ENCODE data around the gene GATA2. TPM values are rescaled to one million over a fixed set of nuclear protein-coding genes. Genes with fewer than 3 reads are reported as not detected.

The GATA2 gene
- total RNA-seq, 1 experiment from 2014 or later = 74.6 TPM

GRCh38 chr3:128484404-128485281 is 8.4 kb downstream of the GATA2 start:
- TF ChIP-seq POLR2AphosphoS5 (IDR thresholded peaks at IDR 0.05; ENCODE audit: low read depth, low read length) = no peak
- no peak for TF ChIP-seq CTCF (IDR thresholded peaks at IDR 0.05)
- H3K36me3 ChIP-seq (ENCODE audit: control insufficient read depth, insufficient read depth, low read length) = peaks cover 10% of the 10 kb centered on the region
- ATAC-seq (no peak), DNase-seq (ENCODE audit: low read depth, low spot score) (no peak)
- CTCF ChIA-PET = no interaction called here
- in situ Hi-C loops (cut with HindIII; ENCODE audit: low pct_unique_long_range_greater_than_20kb, low sequenced_read_pairs) (no loop called here), intact Hi-C loops (cut with micrococcal nuclease; ENCODE audit: unreplicated experiment) (no loop called here)
- H3K4me3 ChIP-seq (ENCODE audit: low read depth in 2 of 2, low read length in 2 of 2) = peak overlapping the region; percentile 12 to 92; a peak in 3 of 4 replicates
- TSS peak; percentile 52 for BruUV-seq (replicated peaks)
- peaks cover 40% of the 10 kb centered on the region for H3K4me1 ChIP-seq (ENCODE audit: control insufficient read depth, insufficient read depth, low read length)
- POLR2A ChIA-PET = interaction anchor here (0.7 kb wide), 2 partner anchors 106 to 252 kb away, joined by 4 read pairs; no protein-coding TSS in a partner anchor
- no peaks in the 10 kb centered on the region for H3K9me3 ChIP-seq (ENCODE audit: control insufficient read depth, insufficient read depth, low read depth, low read length)
- peak overlapping the region; percentile 58 for H3K27ac ChIP-seq (ENCODE audit: low read length)
- H3K27me3 ChIP-seq (ENCODE audit: control insufficient read depth, insufficient read depth, low read length) = no peaks in the 10 kb centered on the region

- H3K4me3 ChIP-seq (ENCODE audit: low read depth in 2 of 2, low read length in 2 of 2) = peak overlapping the region in 1 of 2 experiments; percentile 92; a peak in 2 of 4 replicates
- intact Hi-C loops (cut with micrococcal nuclease; ENCODE audit: unreplicated experiment) (no loop called here), in situ Hi-C loops (cut with HindIII; ENCODE audit: low pct_unique_long_range_greater_than_20kb, low sequenced_read_pairs) (no loop called here)
- DNase-seq (ENCODE audit: low read depth, low spot score) = no peak
- no peak for ATAC-seq
- H3K4me1 ChIP-seq (ENCODE audit: control insufficient read depth, insufficient read depth, low read length) = peaks cover 40% of the 10 kb centered on the region
- CTCF ChIA-PET = no interaction called here
- H3K27me3 ChIP-seq (ENCODE audit: control insufficient read depth, insufficient read depth, low read length) = no peaks in the 10 kb centered on the region
- peaks cover 10% of the 10 kb centered on the region for H3K36me3 ChIP-seq (ENCODE audit: control insufficient read depth, insufficient read depth, low read length)
- POLR2A ChIA-PET = interaction anchor here (0.7 kb wide), 2 partner anchors 105 to 251 kb away, joined by 4 read pairs; no protein-coding TSS in a partner anchor
- no TSS peak for BruUV-seq (replicated peaks)
- no peak for TF ChIP-seq POLR2AphosphoS5 (IDR thresholded peaks at IDR 0.05; ENCODE audit: low read depth, low read length)
- no peak for TF ChIP-seq CTCF (IDR thresholded peaks at IDR 0.05)
- peak overlapping the region; percentile 58 for H3K27ac ChIP-seq (ENCODE audit: low read length)
- H3K9me3 ChIP-seq (ENCODE audit: control insufficient read depth, insufficient read depth, low read depth, low read length) = no peaks in the 10 kb centered on the region
These were observed 9.2 kb downstream of the GATA2 start for GRCh38 chr3:128483657-128484403.

GRCh38 chr3:128482666-128483656 is 10.0 kb downstream of the GATA2 start:
- Histone ChIP-seq H3K27me3 (ENCODE audit: control insufficient read depth, insufficient read depth, low read length) (no peaks in the 10 kb centered on the region), H3K4me3 (ENCODE audit: low read depth in 2 of 2, low read length in 2 of 2) (no peak overlapping the region; a peak in 1 of 4 replicates), H3K36me3 (ENCODE audit: control insufficient read depth, insufficient read depth, low read length) (peaks cover 10% of the 10 kb centered on the region), H3K27ac (ENCODE audit: low read length) (peak overlapping the region; percentile 58), H3K9me3 (ENCODE audit: control insufficient read depth, insufficient read depth, low read depth, low read length) (no peaks in the 10 kb centered on the region), H3K4me1 (ENCODE audit: control insufficient read depth, insufficient read depth, low read length) (peaks cover 40% of the 10 kb centered on the region)
- intact Hi-C loops (cut with micrococcal nuclease; ENCODE audit: unreplicated experiment) (no loop called here), in situ Hi-C loops (cut with HindIII; ENCODE audit: low pct_unique_long_range_greater_than_20kb, low sequenced_read_pairs) (no loop called here)
- CTCF ChIA-PET = interaction anchor here (0.5 to 0.6 kb wide), 2 partner anchors 107 to 131 kb away, joined by 3 to 8 read pairs; no protein-coding TSS in a partner anchor
- BruUV-seq (replicated peaks) = TSS peak; percentile 1
- no peak for TF ChIP-seq SIN3A (IDR thresholded peaks at IDR 0.05; ENCODE audit: borderline replicate concordance, insufficient read depth, low read depth, low read length)
- TF ChIP-seq TCF7L2 (IDR thresholded peaks at IDR 0.05; ENCODE audit: low read depth, low read length) = no peak
- TF ChIP-seq CTCF (IDR thresholded peaks at IDR 0.05) = no peak
- no peak for TF ChIP-seq POLR2AphosphoS5 (IDR thresholded peaks at IDR 0.05; ENCODE audit: low read depth, low read length)
- no peak for TF ChIP-seq REST (IDR thresholded peaks at IDR 0.05; ENCODE audit: insufficient read depth in 1 of 2, low read depth in 2 of 2, low read length in 1 of 2)
- DNase-seq (ENCODE audit: low read depth, low spot score) (no peak), ATAC-seq (no peak)
- POLR2A ChIA-PET = interaction anchor here (0.6 kb wide), 1 partner anchor 82 kb away, joined by 5 read pairs; no protein-coding TSS in a partner anchor

All from Panc1 (cell line).